Psoas muscle (tissue), 8 donors: ENCODE data around the gene PLET1. TPM values are rescaled to one million over a fixed set of nuclear protein-coding genes. Genes with fewer than 3 reads are reported as not detected.

Experiments
- ATAC-seq, 4 donors: fragments of 200-7000 bp; cut with Tn5 transposase; one replicate each; pipeline ENCODE4 v1.9.1; 2020; ENCODE audit warnings: moderate library complexity in 3 of 4, mild to moderate bottlenecking in 2 of 4
- DNase-seq, 2 donors: peaks; one replicate each; pipeline ENCODE4 v3.0.0-alpha.2; 2020
- H3K27ac ChIP-seq: fragments of 200-600 bp; one replicate; pipeline ENCODE4 v1.8.0; 2022
- H3K27me3 ChIP-seq, 3 donors: fragments of 200-600 bp in 1 of 3; one replicate each; pipeline versions ENCODE4 v1.6.1 to v1.8.0; 2013 to 2022; ENCODE audit warnings: low read length in 2 of 3, mild to moderate bottlenecking in 2 of 3, moderate library complexity in 1 of 3; ENCODE audit not compliant: insufficient read depth in 3 of 3
- H3K36me3 ChIP-seq, 2 donors: fragments of 200-600 bp in 1 of 2; one replicate each; pipeline versions ENCODE4 v1.6.1 to v1.8.0; 2013 to 2022; ENCODE audit warnings: low read depth in 1 of 2, mild to moderate bottlenecking in 1 of 2, moderate library complexity in 1 of 2; ENCODE audit not compliant: insufficient read depth in 1 of 2
- H3K4me1 ChIP-seq: fragments of 200-600 bp; one replicate; pipeline ENCODE4 v1.8.0; 2022
- H3K4me3 ChIP-seq: fragments of 200-600 bp; one replicate; pipeline ENCODE4 v1.8.0; 2022; ENCODE audit warnings: mild to moderate bottlenecking
- H3K9me3 ChIP-seq: fragments of 200-600 bp; one replicate; pipeline ENCODE4 v1.8.0; 2022
- WGBS, 3 donors: extraction: QIAGEN DNeasy Blood & Tissue Kit; methylation state at CpG; one replicate each; pipeline versions ENCODE4 v1.1.6 to v1.1.7; 2013; 5-methylcytosine and 5-hydroxymethylcytosine counted together
- intact Hi-C, 2 donors: fragments of 100-400 bp; cut with DNase I; formaldehyde crosslinking; loops; one replicate each; pipeline versions ENCODE4 v1.11.0 to v1.14.2; 2022
- polyA plus RNA-seq, 3 donors: library from polyadenylated mRNA; stranded (reverse); fragments of 200-250 nt; gene quantifications; one replicate each; pipeline ENCODE4 v1.2.3, GENCODE V29; 2013
- total RNA-seq, 4 donors: library from RNA; stranded (reverse); fragmentation: NEBNext Ultra II Directional in 2 of 4; extraction: Animal tissue kit (Norgen Biotek cat#: 25700) in 2 of 4; gene quantifications; one replicate each; pipeline versions ENCODE4 v1.2.1 to v1.2.4, GENCODE V29; 2021 to 2023
- TF ChIP-seq, protein P1 (sequence below): fragments of 200-600 bp; IDR thresholded peaks from one replicate; pipeline ENCODE4 v1.8.0; 2022; ENCODE audit warnings: antibody characterized with exemption
- donor health status: healthy with polysubstance abuse.
- donor health status: DM: no; HTN: no; CAD: no; lungs with moderate emphysema.
- donor health status: Bipolar disorder and iron deficiency.
- donor health status: healthy.
- donor health status: DM: yes; HTN: yes; CAD: no.
- donor health status: DM: no; HTN: no; CAD: no.
- donor health status: DM: no; HTN: no; CAD: no.
- donor health status: DM: yes; HTN: yes; CAD: no.

PLET1 gene
- total and polyA plus RNA-seq, 7 donors = not detected

DNA sequence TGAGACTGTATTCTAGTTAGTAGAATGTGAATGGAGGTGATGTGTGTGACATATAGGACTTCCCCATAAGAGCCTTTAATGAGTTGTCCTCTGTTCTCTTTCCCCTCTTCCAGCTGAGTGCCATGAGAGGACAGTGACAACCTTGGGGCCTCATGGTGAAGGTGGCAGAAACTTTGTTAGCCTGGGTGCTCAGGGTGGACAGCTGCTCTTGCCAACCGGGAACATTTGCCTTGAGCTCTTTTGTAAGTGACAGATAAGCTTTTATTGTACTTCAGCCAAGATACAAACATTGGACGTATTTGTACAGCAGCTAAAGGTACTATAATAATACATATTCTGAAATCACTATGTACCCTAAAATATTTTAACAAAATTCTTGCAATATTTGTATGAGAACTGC, 33.0 kb upstream of the PLET1 start:
- ATAC-seq (peak; percentile 44 to 81 (median 64)), DNase-seq (peak in 1 of 2 donors; percentile 63)
- H3K9me3 ChIP-seq = no peaks in the 10 kb centered on the region
- H3K27ac ChIP-seq = peak overlapping the region; percentile 86
- H3K27me3 ChIP-seq = no peaks in the 10 kb centered on the region
- no peaks in the 10 kb centered on the region for H3K36me3 ChIP-seq
- intact Hi-C loops = loop anchor here (5.0 to 10.0 kb wide), 6 partner anchors 101 to 994 kb away; no protein-coding TSS in a partner anchor
- 22 to 31% (median 29%) methylated on average over 2 of the region's 2 CpGs for WGBS, 3 donors
- TF ChIP-seq, protein P1, sequence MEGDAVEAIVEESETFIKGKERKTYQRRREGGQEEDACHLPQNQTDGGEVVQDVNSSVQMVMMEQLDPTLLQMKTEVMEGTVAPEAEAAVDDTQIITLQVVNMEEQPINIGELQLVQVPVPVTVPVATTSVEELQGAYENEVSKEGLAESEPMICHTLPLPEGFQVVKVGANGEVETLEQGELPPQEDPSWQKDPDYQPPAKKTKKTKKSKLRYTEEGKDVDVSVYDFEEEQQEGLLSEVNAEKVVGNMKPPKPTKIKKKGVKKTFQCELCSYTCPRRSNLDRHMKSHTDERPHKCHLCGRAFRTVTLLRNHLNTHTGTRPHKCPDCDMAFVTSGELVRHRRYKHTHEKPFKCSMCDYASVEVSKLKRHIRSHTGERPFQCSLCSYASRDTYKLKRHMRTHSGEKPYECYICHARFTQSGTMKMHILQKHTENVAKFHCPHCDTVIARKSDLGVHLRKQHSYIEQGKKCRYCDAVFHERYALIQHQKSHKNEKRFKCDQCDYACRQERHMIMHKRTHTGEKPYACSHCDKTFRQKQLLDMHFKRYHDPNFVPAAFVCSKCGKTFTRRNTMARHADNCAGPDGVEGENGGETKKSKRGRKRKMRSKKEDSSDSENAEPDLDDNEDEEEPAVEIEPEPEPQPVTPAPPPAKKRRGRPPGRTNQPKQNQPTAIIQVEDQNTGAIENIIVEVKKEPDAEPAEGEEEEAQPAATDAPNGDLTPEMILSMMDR = no peak
- peaks cover 33% of the 10 kb centered on the region for H3K4me1 ChIP-seq
- H3K4me3 ChIP-seq = no peak overlapping the region

GRCh38 chr11:112292785-112293407, 32.2 kb upstream of the PLET1 start:
- H3K4me3 ChIP-seq = no peak overlapping the region
- DNase-seq (peak in 1 of 2 donors; percentile 66), ATAC-seq (peak; percentile 55 to 73 (median 66))
- TF ChIP-seq, protein P1 = no peak
- no peaks in the 10 kb centered on the region for H3K27me3 ChIP-seq
- H3K36me3 ChIP-seq = no peaks in the 10 kb centered on the region
- intact Hi-C loops = loop anchor here (5.0 to 10.0 kb wide), 6 partner anchors 102 to 994 kb away; no protein-coding TSS in a partner anchor
- H3K9me3 ChIP-seq = no peaks in the 10 kb centered on the region
- peak overlapping the region; percentile 86 for H3K27ac ChIP-seq
- peaks cover 31% of the 10 kb centered on the region for H3K4me1 ChIP-seq

GRCh38 chr11:112292188-112292587, 31.5 kb upstream of the PLET1 start:
- intact Hi-C loops = loop anchor here (5.0 to 10.0 kb wide), 6 partner anchors 103 to 995 kb away; no protein-coding TSS in a partner anchor
- Histone ChIP-seq H3K27me3 (no peaks in the 10 kb centered on the region), H3K36me3 (no peaks in the 10 kb centered on the region), H3K4me3 (peak overlapping the region; percentile 81), H3K9me3 (no peaks in the 10 kb centered on the region), H3K27ac (peak overlapping the region; percentile 86), H3K4me1 (peaks cover 31% of the 10 kb centered on the region)
- no peak for DNase-seq
- TF ChIP-seq, protein P1 = no peak
- ATAC-seq = no peak

DNA sequence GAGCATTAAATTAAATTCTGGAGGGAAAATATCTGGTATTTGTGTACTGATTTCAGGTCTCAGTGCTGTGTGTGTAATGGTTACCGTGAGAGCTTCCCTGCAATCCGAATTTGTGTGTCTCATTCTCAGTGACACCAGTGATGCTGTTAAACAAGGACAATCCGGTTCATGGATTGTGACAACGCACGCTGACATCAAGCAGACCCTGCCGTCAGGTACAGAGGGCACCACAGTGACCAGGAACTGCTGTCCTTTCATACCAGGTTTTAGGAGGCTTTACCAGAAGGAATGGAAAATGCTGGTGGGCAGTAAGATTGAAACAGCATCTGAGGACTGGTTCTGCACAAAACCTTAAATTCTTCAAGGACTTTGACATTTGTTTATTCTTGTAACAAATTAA, 30.5 kb upstream of the PLET1 start:
- peak in 1 of 4 donors; percentile 24 for ATAC-seq

More for the DNA sequence above, 30.5 kb upstream of the PLET1 start:
- no peaks in the 10 kb centered on the region for H3K27me3 ChIP-seq
- peak overlapping the region; percentile 86 for H3K27ac ChIP-seq
- peak overlapping the region; percentile 81 for H3K4me3 ChIP-seq
- WGBS, 3 donors = 63 to 98% (median 70%) methylated on average over 6 of the region's 6 CpGs
- peaks cover 31% of the 10 kb centered on the region for H3K4me1 ChIP-seq
- no peaks in the 10 kb centered on the region for H3K9me3 ChIP-seq
- H3K36me3 ChIP-seq = no peaks in the 10 kb centered on the region
- DNase-seq = no peak
- TF ChIP-seq, protein P1 = no peak
- intact Hi-C loops = loop anchor here (5.0 to 10.0 kb wide), 6 partner anchors 104 to 996 kb away; no protein-coding TSS in a partner anchor
